NK-92 treated with Interleukin-12 subunit alpha and Interleukin-12 subunit beta, amount 100 ng/mL, for 24 hours (cell line): ENCODE measurements around the gene HTR6.
"Not testable (repeated sequence)": the region's sequence is repeated elsewhere in the genome, so short reads cannot be mapped to it uniquely, and the experiment has no call there.

Experiments
- DNase-seq: peaks from one replicate; lab custom pipeline; 2025; lab: John Stamatoyannopoulos, UW

HTR6 gene

GRCh38 chr1:19664453-19665185 lies at the start of gene HTR6:
TSS of gene HTR6 (plus strand) at chr1:19664875. CDS start at chr1:19665754, 879 bp downstream.
- DNase-seq, result no peak

- DNase-seq, result no peak
These were observed 49.2 kb upstream of the HTR6 start for GRCh38 chr1:19615438-19615837.

- no peak for DNase-seq
These were observed 48.2 kb upstream of the HTR6 start for GRCh38 chr1:19616489-19616888.

- DNase-seq, result no peak
These were observed 47.3 kb upstream of the HTR6 start for GRCh38 chr1:19617376-19617775.

GRCh38 chr1:19618428-19618827 lies 46.2 kb upstream of the HTR6 start:
- DNase-seq, result no peak

- no peak for DNase-seq
These were observed 44.8 kb upstream of the HTR6 start for GRCh38 chr1:19619697-19620384.

- DNase-seq, result no peak
These were observed 43.9 kb upstream of the HTR6 start for GRCh38 chr1:19620786-19621185.

- DNase-seq, result no peak
These were observed 43.3 kb upstream of the HTR6 start for GRCh38 chr1:19621274-19621950.

GRCh38 chr1:19622204-19622603 lies 42.5 kb upstream of the HTR6 start:
- DNase-seq, result no peak

- DNase-seq, result no peak
These were observed 41.2 kb upstream of the HTR6 start for GRCh38 chr1:19623523-19623922.

GRCh38 chr1:19625291-19625937 lies 39.3 kb upstream of the HTR6 start:
- no peak for DNase-seq

- DNase-seq, result no peak
These were observed 35.8 kb upstream of the HTR6 start for GRCh38 chr1:19628879-19629278.

- no peak for DNase-seq
These were observed 35.3 kb upstream of the HTR6 start for GRCh38 chr1:19629357-19629756.

GRCh38 chr1:19630192-19630591 lies 34.5 kb upstream of the HTR6 start:
- not testable (repeated sequence) for DNase-seq

GRCh38 chr1:19630720-19631395 lies 33.8 kb upstream of the HTR6 start:
- no peak for DNase-seq

GRCh38 chr1:19632211-19632610 lies 32.5 kb upstream of the HTR6 start:
- no peak for DNase-seq

- no peak for DNase-seq
These were observed 31.6 kb upstream of the HTR6 start for GRCh38 chr1:19633106-19633505.

GRCh38 chr1:19635064-19635463 lies 29.6 kb upstream of the HTR6 start:
- not testable (repeated sequence) for DNase-seq

GRCh38 chr1:19635646-19636045 lies 29.0 kb upstream of the HTR6 start:
- DNase-seq, result no peak

- DNase-seq, result no peak
These were observed 28.6 kb upstream of the HTR6 start for GRCh38 chr1:19636065-19636464.

GRCh38 chr1:19636749-19637148 lies 27.9 kb upstream of the HTR6 start:
- DNase-seq, result not testable (repeated sequence)

- no peak for DNase-seq
These were observed 27.1 kb upstream of the HTR6 start for GRCh38 chr1:19637606-19638005.
